ENCODE measurements around the gene OR8G5.

Gene OR8G5

DNA sequence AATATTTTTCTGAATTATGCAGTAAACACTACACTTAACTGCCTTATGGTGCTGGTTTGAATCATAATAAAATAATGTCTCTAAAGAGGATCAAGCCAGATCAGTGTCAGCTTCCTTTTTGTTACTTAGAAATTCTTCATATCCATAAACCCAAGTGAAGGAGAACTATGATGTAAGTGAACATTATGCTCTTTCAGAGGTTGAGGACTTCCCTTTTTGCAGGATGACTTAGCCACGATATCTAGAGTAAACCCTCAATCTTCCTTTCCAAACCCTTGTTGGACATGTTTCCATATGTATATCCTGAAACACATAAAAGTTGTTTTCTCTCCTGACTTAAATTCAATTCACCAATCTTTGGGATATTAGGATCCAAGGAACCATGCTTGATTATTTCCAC is 38.5 kb downstream of the OR8G5 start:
- no peak for DNase-seq

DNA sequence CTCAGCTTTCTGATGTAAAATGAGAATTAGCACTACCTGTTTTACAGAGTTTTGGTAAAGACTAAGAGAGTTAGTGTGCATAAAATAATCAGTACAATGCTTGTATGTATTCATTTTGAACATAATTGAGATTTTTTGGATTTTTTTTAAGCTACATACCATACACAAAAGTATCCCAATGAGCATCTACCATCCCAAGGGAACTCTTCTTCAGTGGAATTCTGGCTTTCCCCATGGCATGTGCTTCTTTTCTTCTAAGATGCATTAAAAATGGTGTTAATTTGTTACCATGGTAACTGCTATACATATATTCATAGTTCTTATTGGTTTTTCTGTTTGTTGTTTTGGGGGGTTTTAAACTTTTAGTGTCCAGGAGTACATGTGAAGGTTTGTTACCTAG is 39.8 kb downstream of the OR8G5 start:
- no peak for DNase-seq

- DNase-seq, result no peak
Measured at GRCh38 chr11:124297921-124298320, 41.7 kb downstream of the OR8G5 start.

- no peak for DNase-seq
Measured at GRCh38 chr11:124301548-124301947, 45.4 kb downstream of the OR8G5 start.

DNA sequence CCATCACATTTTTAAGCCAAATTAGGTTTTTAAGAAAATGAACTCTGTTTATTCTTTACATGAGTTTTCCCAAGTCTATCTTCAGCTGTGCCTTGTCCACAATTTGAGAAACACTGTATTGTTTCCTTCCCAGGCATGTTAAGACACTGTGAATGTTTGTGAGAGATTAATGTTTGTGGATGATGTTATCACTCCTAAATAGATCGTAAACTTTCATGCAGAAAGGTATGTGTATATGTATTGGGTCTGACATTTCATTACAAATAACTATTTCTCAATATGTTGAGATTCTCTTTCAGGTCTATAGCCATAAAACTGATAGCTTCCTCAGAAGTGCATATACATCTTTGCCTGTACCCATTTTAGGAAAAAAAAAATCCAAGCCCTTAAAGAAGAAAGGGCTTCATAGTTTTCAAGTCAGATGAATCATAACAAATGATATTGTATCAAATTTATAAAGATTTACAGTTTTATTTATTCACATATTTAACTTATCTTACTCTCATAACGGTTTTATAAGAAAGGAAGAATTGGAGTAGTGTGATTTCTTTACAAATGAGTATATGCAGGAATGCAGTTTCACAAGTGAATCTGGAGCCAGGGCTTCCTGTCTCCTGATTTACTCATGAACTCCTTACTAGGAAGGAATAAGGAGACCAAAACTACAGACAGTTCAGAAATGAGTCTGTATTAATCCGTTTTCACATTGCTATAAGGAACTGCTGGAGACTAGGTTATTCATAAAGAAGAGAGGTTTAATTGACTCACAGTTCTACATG is 46.4 kb downstream of the OR8G5 start:
- no peak for DNase-seq

GRCh38 chr11:124307093-124307492 is 50.9 kb downstream of the OR8G5 start:
- DNase-seq, result no peak

DNA sequence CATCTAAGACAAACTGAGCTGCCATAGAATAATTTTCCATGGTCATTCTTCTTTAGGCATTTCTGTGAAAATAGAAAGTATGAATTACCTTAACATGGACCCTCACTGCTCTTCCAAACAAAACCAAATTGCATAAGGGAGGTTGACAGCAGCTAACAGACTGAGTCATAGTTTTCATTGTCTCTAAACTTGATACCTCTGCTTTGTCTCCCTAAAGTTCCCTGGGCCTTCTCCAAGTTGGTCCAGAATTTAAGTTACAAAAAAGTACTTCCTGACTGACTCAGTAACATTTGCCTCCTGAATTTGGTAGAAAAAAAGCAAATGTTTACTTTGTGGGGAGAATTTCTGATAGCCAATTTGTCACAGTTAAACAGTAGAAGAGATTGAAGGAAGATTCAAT is 54.5 kb downstream of the OR8G5 start:
- DNase-seq, result no peak

GRCh38 chr11:124311269-124311668 is 55.1 kb downstream of the OR8G5 start:
- no peak for DNase-seq

- no peak for DNase-seq
Measured at GRCh38 chr11:124311670-124312069, 55.5 kb downstream of the OR8G5 start.

- DNase-seq, result no peak
Measured at GRCh38 chr11:124313131-124313530, 57.0 kb downstream of the OR8G5 start.

- DNase-seq, result no peak
Measured at GRCh38 chr11:124313849-124314248, 57.7 kb downstream of the OR8G5 start, which contains the start of gene OR8D1. Gene OR8D1, minus strand, starts transcription at chr11:124313949. Its CDS starts 3,183 bp downstream, at chr11:124310766.

- DNase-seq, result no peak
Measured at GRCh38 chr11:124315052-124315451, 58.9 kb downstream of the OR8G5 start.

Data from amniotic stem cell (primary cell).